Measurements from ENCODE around the gene USP44.

GRCh38 chr12:95505039-95505438, 46.2 kb downstream of the USP44 start:
- TF ChIP-seq, protein P1, sequence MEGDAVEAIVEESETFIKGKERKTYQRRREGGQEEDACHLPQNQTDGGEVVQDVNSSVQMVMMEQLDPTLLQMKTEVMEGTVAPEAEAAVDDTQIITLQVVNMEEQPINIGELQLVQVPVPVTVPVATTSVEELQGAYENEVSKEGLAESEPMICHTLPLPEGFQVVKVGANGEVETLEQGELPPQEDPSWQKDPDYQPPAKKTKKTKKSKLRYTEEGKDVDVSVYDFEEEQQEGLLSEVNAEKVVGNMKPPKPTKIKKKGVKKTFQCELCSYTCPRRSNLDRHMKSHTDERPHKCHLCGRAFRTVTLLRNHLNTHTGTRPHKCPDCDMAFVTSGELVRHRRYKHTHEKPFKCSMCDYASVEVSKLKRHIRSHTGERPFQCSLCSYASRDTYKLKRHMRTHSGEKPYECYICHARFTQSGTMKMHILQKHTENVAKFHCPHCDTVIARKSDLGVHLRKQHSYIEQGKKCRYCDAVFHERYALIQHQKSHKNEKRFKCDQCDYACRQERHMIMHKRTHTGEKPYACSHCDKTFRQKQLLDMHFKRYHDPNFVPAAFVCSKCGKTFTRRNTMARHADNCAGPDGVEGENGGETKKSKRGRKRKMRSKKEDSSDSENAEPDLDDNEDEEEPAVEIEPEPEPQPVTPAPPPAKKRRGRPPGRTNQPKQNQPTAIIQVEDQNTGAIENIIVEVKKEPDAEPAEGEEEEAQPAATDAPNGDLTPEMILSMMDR (IDR thresholded peaks at IDR 0.05), result no peak
- no peak for TF ChIP-seq POLR2A (IDR thresholded peaks at IDR 0.05)

Measured in heart left ventricle (tissue), 13 donors.